GM12801 (cell line): ENCODE data around the gene NTRK3.

ENCODE experiments used
- CTCF ChIP-seq: IDR thresholded peaks from one replicate; pipeline ENCODE4 v1.5.1; 2011; ENCODE audit warnings: control low read depth; ENCODE audit not compliant: insufficient read length; ENCODE audit errors: extremely low read depth

NTRK3 gene

GRCh38 chr15:88106074-88106473 is 150.5 kb downstream of the NTRK3 start:
- no peak for TF ChIP-seq CTCF

- TF ChIP-seq CTCF = no peak
These were observed 152.2 kb downstream of the NTRK3 start for GRCh38 chr15:88104357-88104756.

GRCh38 chr15:88100181-88100580 is 156.4 kb downstream of the NTRK3 start:
- no peak for TF ChIP-seq CTCF

GRCh38 chr15:88098361-88098760 is 158.2 kb downstream of the NTRK3 start:
- no peak for TF ChIP-seq CTCF

GRCh38 chr15:88091444-88092016 is 165.0 kb downstream of the NTRK3 start:
- TF ChIP-seq CTCF = no peak

GRCh38 chr15:88090481-88091011 is 166.0 kb downstream of the NTRK3 start:
- no peak for TF ChIP-seq CTCF

- no peak for TF ChIP-seq CTCF
These were observed 166.8 kb downstream of the NTRK3 start for GRCh38 chr15:88089731-88090130.
